Lower leg skin (tissue), 4 donors: ENCODE measurements around the gene OIT3. TPM values are rescaled to one million over a fixed set of nuclear protein-coding genes. Genes with fewer than 3 reads are reported as not detected.

Experiments used
- DNase-seq, 2 donors: peaks; one replicate each; pipeline ENCODE4 v3.0.0-alpha.2; 2019; ENCODE audit warnings: low spot score in 2 of 2
- H3K4me3 ChIP-seq: fragments of 200-600 bp; sonication (generic); 2 replicates; pipeline ENCODE4 v1.5.1; 2017; ENCODE audit warnings: mild to moderate bottlenecking, low read depth; ENCODE audit not compliant: poor library complexity, severe bottlenecking
- CTCF ChIP-seq, 3 donors: fragments of 450-650 bp; IDR thresholded peaks; one replicate each; pipeline ENCODE4 v1.5.1; 2016; ENCODE audit warnings: antibody characterized with exemption in 3 of 3, mild to moderate bottlenecking in 3 of 3, moderate library complexity in 2 of 3
- POLR2A ChIP-seq, 2 donors: fragments of 450-650 bp; IDR thresholded peaks; one replicate each; pipeline ENCODE4 v1.6.1; 2016 to 2017; ENCODE audit warnings: antibody characterized with exemption in 2 of 2, mild to moderate bottlenecking in 1 of 2, moderate library complexity in 1 of 2
- WGBS, 2 donors: methylation state at CpG; one replicate each; pipeline ENCODE4 v1.1.5; 2018; 5-methylcytosine and 5-hydroxymethylcytosine counted together
- intact Hi-C: fragments of 100-400 bp; cut with DNase I; formaldehyde crosslinking; loops from one replicate; pipeline ENCODE4 v1.15.0; 2023; ENCODE audit warnings: low total_unique reads
- total RNA-seq, 4 donors: library from RNA; depleted of rRNA; stranded (reverse); fragments of >200 nt; gene quantifications; one replicate each; pipeline ENCODE4 v1.1.0, GENCODE V29; 2016

Gene OIT3
- total RNA-seq, 4 donors from 2014 or later = not detected

- TF ChIP-seq CTCF (IDR thresholded peaks at IDR 0.05) = no peak
- no peak for TF ChIP-seq POLR2A (IDR thresholded peaks at IDR 0.05)
- 33 to 39% methylated on average over 6 of the region's 6 CpGs for WGBS, 2 donors
- no peak for DNase-seq
- H3K4me3 ChIP-seq = no peak overlapping the region
- intact Hi-C loops = no loop called here
Observed at GRCh38 chr10:72948762-72949161, 55.2 kb downstream of the OIT3 start.

- 53 to 61% methylated on average over 3 of the region's 3 CpGs for WGBS, 2 donors
- no peak overlapping the region for H3K4me3 ChIP-seq
- intact Hi-C loops = no loop called here
- no peak for TF ChIP-seq CTCF (IDR thresholded peaks at IDR 0.05)
- no peak for TF ChIP-seq POLR2A (IDR thresholded peaks at IDR 0.05)
- no peak for DNase-seq
Observed at GRCh38 chr10:72951760-72952159, 58.2 kb downstream of the OIT3 start.

- intact Hi-C loops = no loop called here
- no peak for TF ChIP-seq POLR2A (IDR thresholded peaks at IDR 0.05)
- TF ChIP-seq CTCF (IDR thresholded peaks at IDR 0.05) = no peak
- WGBS, 2 donors = 57 to 60% methylated on average over 6 of the region's 6 CpGs
- no peak for DNase-seq
- no peak overlapping the region for H3K4me3 ChIP-seq
Observed at GRCh38 chr10:72952189-72952588, 58.6 kb downstream of the OIT3 start.

GRCh38 chr10:72952642-72953158 is 59.2 kb downstream of the OIT3 start:
- no peak for DNase-seq
- intact Hi-C loops = no loop called here
- TF ChIP-seq POLR2A (IDR thresholded peaks at IDR 0.05) (no peak), CTCF (IDR thresholded peaks at IDR 0.05) (no peak)
- whole genome bisulfite sequencing, 2 donors = 49 to 68% methylated on average over 5 of the region's 5 CpGs
- no peak overlapping the region for H3K4me3 ChIP-seq

- 26 to 27% methylated on average over 8 of the region's 8 CpGs for WGBS, 2 donors
Observed at GRCh38 chr10:72953687-72954086, 60.1 kb downstream of the OIT3 start.

More at GRCh38 chr10:72953687-72954086, 60.1 kb downstream of the OIT3 start:
- intact Hi-C loops = no loop called here
- H3K4me3 ChIP-seq = no peak overlapping the region
- DNase-seq = no peak
- TF ChIP-seq POLR2A (IDR thresholded peaks at IDR 0.05) (no peak), CTCF (IDR thresholded peaks at IDR 0.05) (no peak)
